H1 (cell line): ENCODE measurements around the gene TEAD1.

ENCODE experiments used
- CBX5 ChIP-seq: fragments of 300-800, 300-1000 bp; sonication (generic); IDR thresholded peaks from 2 replicates; pipeline ENCODE4 v1.7.1; 2016; ENCODE audit warnings: antibody characterized with exemption, low read length, low read depth
- CEBPB ChIP-seq: IDR thresholded peaks from 2 replicates; pipeline ENCODE4 v1.6.1; 2012; ENCODE audit warnings: low read depth, low read length
- EP300 ChIP-seq, 2 experiments: IDR thresholded peaks; 1 replicate in 1 of 2; 2 replicates in 1 of 2; pipeline ENCODE4 v1.6.1; 2011 to 2012; ENCODE audit warnings: low read depth in 2 of 2, low read length in 2 of 2, mild to moderate bottlenecking in 2 of 2, borderline replicate concordance in 1 of 2, inconsistent platforms in 1 of 2, moderate library complexity in 1 of 2
- GABPA ChIP-seq: IDR thresholded peaks from 2 replicates; pipeline ENCODE4 v1.6.1; 2011; ENCODE audit warnings: mild to moderate bottlenecking, low read length, moderate library complexity, borderline replicate concordance; ENCODE audit not compliant: insufficient read depth
- HDAC2 ChIP-seq, 2 experiments: fragments of 300-600 bp in 1 of 2; sonication (generic) in 1 of 2; IDR thresholded peaks; 2 replicates each; pipeline ENCODE4 v1.6.1; 2011 to 2012; ENCODE audit warnings: low read depth in 2 of 2, low read length in 2 of 2, mild to moderate bottlenecking in 2 of 2, moderate library complexity in 2 of 2, borderline replicate concordance in 1 of 2, inconsistent platforms in 1 of 2
- KDM1A ChIP-seq: fragments of 200-600, 300-600 bp; sonication (generic); IDR thresholded peaks from 2 replicates; pipeline ENCODE4 v1.7.1; 2016; ENCODE audit warnings: mild to moderate bottlenecking, low read length, borderline replicate concordance
- POLR2A ChIP-seq, 2 experiments: IDR thresholded peaks; 1 replicate in 1 of 2; 2 replicates in 1 of 2; pipeline ENCODE4 v1.6.1; 2011; ENCODE audit warnings: low read depth in 2 of 2, low read length in 2 of 2, mild to moderate bottlenecking in 2 of 2; ENCODE audit errors: control extremely low read depth in 1 of 2
- POLR2AphosphoS5 ChIP-seq: IDR thresholded peaks from 2 replicates; pipeline ENCODE4 v1.6.1; 2011; ENCODE audit warnings: low read depth, low read length
- RAD21 ChIP-seq, 2 experiments: IDR thresholded peaks in 1 of 2; conservative IDR thresholded peaks in 1 of 2; 2 replicates each; pipeline ENCODE4 v1.6.1; 2011; ENCODE audit warnings: low read depth in 2 of 2, low read length in 2 of 2, improper control_type of control experiment in 1 of 2, inconsistent platforms in 1 of 2, mild to moderate bottlenecking in 1 of 2, moderate library complexity in 1 of 2
- TBP ChIP-seq: IDR thresholded peaks from 2 replicates; pipeline ENCODE4 v1.6.1; 2011; ENCODE audit warnings: low read depth, low read length, improper control_type of control experiment
- TF ChIP-seq, protein P1 (sequence below): IDR thresholded peaks from 2 replicates; pipeline ENCODE4 v1.6.1; 2012; ENCODE audit warnings: inconsistent platforms
- TF ChIP-seq, protein P2 (sequence below), 3 experiments: IDR thresholded peaks; 1 replicate in 2 of 3; 2 replicates in 1 of 3; pipeline versions ENCODE4 v1.5.1 to v1.6.1; 2011; ENCODE audit warnings: low read length in 3 of 3, mild to moderate bottlenecking in 3 of 3, inconsistent platforms in 2 of 3, low read depth in 1 of 3, moderate library complexity in 1 of 3; ENCODE audit not compliant: insufficient read depth in 1 of 3; ENCODE audit errors: control extremely low read depth in 1 of 3
- TF ChIP-seq, protein P3 (sequence below): IDR thresholded peaks from 2 replicates; pipeline ENCODE4 v1.6.1; 2011; ENCODE audit warnings: low read depth, mild to moderate bottlenecking, low read length; ENCODE audit not compliant: insufficient read depth

DNA sequence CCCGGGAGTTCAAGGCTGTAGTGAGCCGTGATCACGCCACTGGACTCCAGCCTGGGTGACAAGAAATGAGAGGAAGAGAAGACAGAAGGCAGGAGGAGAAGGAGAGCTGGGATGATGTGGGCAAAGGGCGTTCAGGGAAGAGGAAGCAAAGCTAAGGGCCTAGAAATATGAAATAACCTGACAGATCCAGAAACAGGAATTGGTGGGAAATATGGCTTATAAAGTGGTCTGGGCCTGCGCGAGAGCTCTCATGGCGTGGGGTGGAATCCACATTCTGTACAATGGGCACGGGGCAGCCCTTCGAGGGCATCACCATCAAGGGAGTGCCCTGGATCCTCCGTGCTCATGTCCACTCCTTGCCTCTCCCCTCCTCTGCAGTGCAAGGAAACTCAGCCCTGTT, 288.1 kb downstream of the TEAD1 start:
- TF ChIP-seq, protein P1, sequence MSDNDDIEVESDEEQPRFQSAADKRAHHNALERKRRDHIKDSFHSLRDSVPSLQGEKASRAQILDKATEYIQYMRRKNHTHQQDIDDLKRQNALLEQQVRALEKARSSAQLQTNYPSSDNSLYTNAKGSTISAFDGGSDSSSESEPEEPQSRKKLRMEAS, result no peak
- TF ChIP-seq GABPA (no peak), CBX5 (no peak), CEBPB (no peak), EP300 (IDR thresholded peaks at IDR 0.05; ENCODE audit: borderline replicate concordance in 1 of 2, low read depth in 2 of 2, low read length in 2 of 2) (no peak), POLR2A (IDR thresholded peaks at IDR 0.05; ENCODE audit: control extremely low read depth in 1 of 2, low read depth in 2 of 2, low read length in 2 of 2) (no peak), TBP (no peak), KDM1A (no peak), HDAC2 (IDR thresholded peaks at IDR 0.05; ENCODE audit: borderline replicate concordance in 1 of 2, low read depth in 2 of 2, low read length in 2 of 2) (no peak), POLR2AphosphoS5 (no peak), RAD21 (IDR thresholded peaks at IDR 0.05 in 1 of 2, conservative IDR thresholded peaks at IDR 0.05 in 1 of 2; ENCODE audit: low read depth in 2 of 2, low read length in 2 of 2) (no peak)
- TF ChIP-seq, protein P2, sequence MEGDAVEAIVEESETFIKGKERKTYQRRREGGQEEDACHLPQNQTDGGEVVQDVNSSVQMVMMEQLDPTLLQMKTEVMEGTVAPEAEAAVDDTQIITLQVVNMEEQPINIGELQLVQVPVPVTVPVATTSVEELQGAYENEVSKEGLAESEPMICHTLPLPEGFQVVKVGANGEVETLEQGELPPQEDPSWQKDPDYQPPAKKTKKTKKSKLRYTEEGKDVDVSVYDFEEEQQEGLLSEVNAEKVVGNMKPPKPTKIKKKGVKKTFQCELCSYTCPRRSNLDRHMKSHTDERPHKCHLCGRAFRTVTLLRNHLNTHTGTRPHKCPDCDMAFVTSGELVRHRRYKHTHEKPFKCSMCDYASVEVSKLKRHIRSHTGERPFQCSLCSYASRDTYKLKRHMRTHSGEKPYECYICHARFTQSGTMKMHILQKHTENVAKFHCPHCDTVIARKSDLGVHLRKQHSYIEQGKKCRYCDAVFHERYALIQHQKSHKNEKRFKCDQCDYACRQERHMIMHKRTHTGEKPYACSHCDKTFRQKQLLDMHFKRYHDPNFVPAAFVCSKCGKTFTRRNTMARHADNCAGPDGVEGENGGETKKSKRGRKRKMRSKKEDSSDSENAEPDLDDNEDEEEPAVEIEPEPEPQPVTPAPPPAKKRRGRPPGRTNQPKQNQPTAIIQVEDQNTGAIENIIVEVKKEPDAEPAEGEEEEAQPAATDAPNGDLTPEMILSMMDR (IDR thresholded peaks at IDR 0.05; ENCODE audit: control extremely low read depth in 1 of 3, insufficient read depth in 1 of 3, low read depth in 1 of 3, low read length in 3 of 3), result no peak
- TF ChIP-seq, protein P3, sequence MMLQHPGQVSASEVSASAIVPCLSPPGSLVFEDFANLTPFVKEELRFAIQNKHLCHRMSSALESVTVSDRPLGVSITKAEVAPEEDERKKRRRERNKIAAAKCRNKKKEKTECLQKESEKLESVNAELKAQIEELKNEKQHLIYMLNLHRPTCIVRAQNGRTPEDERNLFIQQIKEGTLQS, result no peak
